SK-N-SH treated with all-trans-retinoic acid at 6 μM for 48 hours (cell line): ENCODE data around the gene CCNL2.

Experiments used
- ATAC-seq: fragments of 200-7000 bp; cut with Tn5 transposase; 3 replicates; pipeline ENCODE4 v1.9.1; 2020; ENCODE audit warnings: mild to moderate bottlenecking, moderate library complexity
- BACH2 ChIP-seq: fragments of 250-450 bp; sonication (Bioruptor Pico); IDR thresholded peaks from 2 replicates; pipeline ENCODE4 v1.9.0; 2021; ENCODE audit warnings: mild to moderate bottlenecking, borderline replicate concordance
- CSDC2 ChIP-seq: fragments of 250-450 bp; sonication (Bioruptor Pico); IDR thresholded peaks from 2 replicates; pipeline ENCODE4 v1.5.0; 2020; ENCODE audit warnings: mild to moderate bottlenecking, moderate library complexity
- ESRRG ChIP-seq: fragments of 250-450 bp; sonication (Bioruptor Pico); IDR thresholded peaks from 2 replicates; pipeline ENCODE4 v1.6.1; 2021; ENCODE audit warnings: mild to moderate bottlenecking
- GLIS3 ChIP-seq: fragments of 250-450 bp; sonication (Bioruptor Pico); IDR thresholded peaks from 2 replicates; pipeline ENCODE4 v1.5.0; 2020; ENCODE audit warnings: mild to moderate bottlenecking, moderate library complexity
- ISL1 ChIP-seq: fragments of 250-450 bp; sonication (Bioruptor Pico); IDR thresholded peaks from 2 replicates; pipeline ENCODE4 v2.1.2; 2022; ENCODE audit warnings: mild to moderate bottlenecking, moderate library complexity
- OSR1 ChIP-seq: fragments of 250-450 bp; sonication (Bioruptor Pico); IDR thresholded peaks from 2 replicates; pipeline ENCODE4 v1.8.0; 2022; ENCODE audit warnings: moderate library complexity, mild to moderate bottlenecking, inconsistent platforms
- PPARA ChIP-seq: fragments of 250-450 bp; sonication (Bioruptor Pico); IDR thresholded peaks from 2 replicates; pipeline ENCODE4 v1.5.0; 2020; ENCODE audit warnings: mild to moderate bottlenecking, borderline replicate concordance
- RARB ChIP-seq: fragments of 250-450 bp; sonication (Bioruptor Pico); IDR thresholded peaks from 2 replicates; pipeline ENCODE4 v1.8.0; 2021; ENCODE audit warnings: mild to moderate bottlenecking, moderate library complexity
- SNAI2 ChIP-seq: fragments of 250-450 bp; sonication (Bioruptor Pico); IDR thresholded peaks from 2 replicates; pipeline ENCODE4 v1.5.0; 2020; ENCODE audit warnings: mild to moderate bottlenecking, moderate library complexity
- TCF4 ChIP-seq: fragments of 250-450 bp; sonication (Bioruptor Pico); IDR thresholded peaks from 2 replicates; pipeline ENCODE4 v1.8.0; 2021; ENCODE audit warnings: mild to moderate bottlenecking, moderate library complexity, borderline replicate concordance
- TOX ChIP-seq: fragments of 250-450 bp; sonication (Bioruptor Pico); IDR thresholded peaks from 2 replicates; pipeline ENCODE4 v1.8.0; 2021; ENCODE audit warnings: mild to moderate bottlenecking, moderate library complexity, borderline replicate concordance
- ZC3H10 ChIP-seq: fragments of 250-450 bp; sonication (Bioruptor Pico); IDR thresholded peaks from 2 replicates; pipeline ENCODE4 v1.5.1; 2021; ENCODE audit warnings: mild to moderate bottlenecking, moderate library complexity
- ZFP30 ChIP-seq: fragments of 450-650 bp; formaldehyde crosslinking; IDR thresholded peaks from 2 replicates; pipeline ENCODE4 v1.5.0; 2022; ENCODE audit warnings: mild to moderate bottlenecking, moderate library complexity
- ZNF565 ChIP-seq: fragments of 450-650 bp; formaldehyde crosslinking; conservative IDR thresholded peaks from 2 replicates; pipeline ENCODE4 v1.5.0; 2020; ENCODE audit warnings: low read depth, mild to moderate bottlenecking, moderate library complexity
- ZNF70 ChIP-seq: fragments of 450-650 bp; formaldehyde crosslinking; IDR thresholded peaks from 2 replicates; pipeline ENCODE4 v1.5.0; 2020; ENCODE audit warnings: mild to moderate bottlenecking, moderate library complexity
- ZNF8 ChIP-seq: fragments of 450-650 bp; formaldehyde crosslinking; IDR thresholded peaks from 2 replicates; pipeline ENCODE4 v1.5.0; 2020; ENCODE audit warnings: mild to moderate bottlenecking, moderate library complexity
- TF ChIP-seq, protein P1 (sequence below): fragments of 250-450 bp; sonication (Bioruptor Pico); IDR thresholded peaks from 2 replicates; pipeline ENCODE4 v1.8.0; 2020; ENCODE audit warnings: mild to moderate bottlenecking, moderate library complexity, borderline replicate concordance
- TF ChIP-seq, protein P2 (sequence below): fragments of 250-450 bp; sonication (Bioruptor Pico); IDR thresholded peaks from 2 replicates; pipeline ENCODE4 v1.8.0; 2021; ENCODE audit warnings: low read depth, mild to moderate bottlenecking, moderate library complexity, borderline replicate concordance
- TF ChIP-seq, protein P3 (sequence below): fragments of 250-450 bp; sonication (Bioruptor Pico); IDR thresholded peaks from 2 replicates; pipeline ENCODE4 v1.5.0; 2020; ENCODE audit warnings: mild to moderate bottlenecking, moderate library complexity

CCNL2 gene

DNA sequence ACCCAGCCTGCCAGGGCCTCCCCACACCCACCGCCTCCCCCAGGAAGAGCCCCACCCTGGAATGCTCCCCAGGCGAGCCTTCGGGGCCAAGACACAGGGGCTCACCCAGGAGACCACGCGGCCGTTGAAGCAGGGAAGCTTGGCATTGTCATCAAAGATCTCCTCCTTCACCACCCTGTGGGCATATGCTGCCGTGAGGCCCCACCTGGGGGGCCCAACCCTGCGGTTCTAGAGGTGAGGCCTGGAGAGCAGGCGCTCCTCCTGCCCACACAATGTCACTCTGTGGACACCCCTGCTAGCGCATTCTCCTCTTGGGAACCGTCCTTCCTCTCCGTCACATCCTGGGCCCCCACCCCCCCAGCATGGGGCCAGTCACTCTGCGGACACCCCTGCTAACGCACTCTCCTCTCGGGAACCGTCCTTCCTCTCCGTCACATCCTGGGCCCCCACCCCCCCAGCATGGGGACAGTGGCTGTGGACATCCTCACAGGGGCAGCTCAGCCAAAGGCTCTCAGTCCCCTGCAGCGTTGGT is 56.5 kb downstream of the CCNL2 start:
- TF ChIP-seq, protein P1, sequence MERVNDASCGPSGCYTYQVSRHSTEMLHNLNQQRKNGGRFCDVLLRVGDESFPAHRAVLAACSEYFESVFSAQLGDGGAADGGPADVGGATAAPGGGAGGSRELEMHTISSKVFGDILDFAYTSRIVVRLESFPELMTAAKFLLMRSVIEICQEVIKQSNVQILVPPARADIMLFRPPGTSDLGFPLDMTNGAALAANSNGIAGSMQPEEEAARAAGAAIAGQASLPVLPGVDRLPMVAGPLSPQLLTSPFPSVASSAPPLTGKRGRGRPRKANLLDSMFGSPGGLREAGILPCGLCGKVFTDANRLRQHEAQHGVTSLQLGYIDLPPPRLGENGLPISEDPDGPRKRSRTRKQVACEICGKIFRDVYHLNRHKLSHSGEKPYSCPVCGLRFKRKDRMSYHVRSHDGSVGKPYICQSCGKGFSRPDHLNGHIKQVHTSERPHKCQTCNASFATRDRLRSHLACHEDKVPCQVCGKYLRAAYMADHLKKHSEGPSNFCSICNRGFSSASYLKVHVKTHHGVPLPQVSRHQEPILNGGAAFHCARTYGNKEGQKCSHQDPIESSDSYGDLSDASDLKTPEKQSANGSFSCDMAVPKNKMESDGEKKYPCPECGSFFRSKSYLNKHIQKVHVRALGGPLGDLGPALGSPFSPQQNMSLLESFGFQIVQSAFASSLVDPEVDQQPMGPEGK (CRISPR knock-in tag) = no peak
- no peak for TF ChIP-seq RARB (CRISPR knock-in tag)
- TF ChIP-seq GLIS3 (CRISPR knock-in tag) = no peak
- TF ChIP-seq OSR1 (CRISPR knock-in tag) = no peak
- TF ChIP-seq PPARA = no peak
- TF ChIP-seq, protein P2, sequence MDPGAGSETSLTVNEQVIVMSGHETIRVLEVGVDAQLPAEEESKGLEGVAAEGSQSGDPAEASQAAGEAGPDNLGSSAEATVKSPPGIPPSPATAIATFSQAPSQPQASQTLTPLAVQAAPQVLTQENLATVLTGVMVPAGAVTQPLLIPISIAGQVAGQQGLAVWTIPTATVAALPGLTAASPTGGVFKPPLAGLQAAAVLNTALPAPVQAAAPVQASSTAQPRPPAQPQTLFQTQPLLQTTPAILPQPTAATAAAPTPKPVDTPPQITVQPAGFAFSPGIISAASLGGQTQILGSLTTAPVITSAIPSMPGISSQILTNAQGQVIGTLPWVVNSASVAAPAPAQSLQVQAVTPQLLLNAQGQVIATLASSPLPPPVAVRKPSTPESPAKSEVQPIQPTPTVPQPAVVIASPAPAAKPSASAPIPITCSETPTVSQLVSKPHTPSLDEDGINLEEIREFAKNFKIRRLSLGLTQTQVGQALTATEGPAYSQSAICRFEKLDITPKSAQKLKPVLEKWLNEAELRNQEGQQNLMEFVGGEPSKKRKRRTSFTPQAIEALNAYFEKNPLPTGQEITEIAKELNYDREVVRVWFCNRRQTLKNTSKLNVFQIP (CRISPR knock-in tag) = no peak
- no peak for TF ChIP-seq ZNF8 (CRISPR knock-in tag)
- no peak for TF ChIP-seq TOX (CRISPR knock-in tag)
- TF ChIP-seq CSDC2 (CRISPR knock-in tag) = no peak
- no peak for TF ChIP-seq ZC3H10
- TF ChIP-seq ZNF70 (CRISPR knock-in tag) = no peak
- no peak for TF ChIP-seq ESRRG (CRISPR knock-in tag)
- TF ChIP-seq BACH2 (CRISPR knock-in tag) = no peak
- TF ChIP-seq, protein P3, sequence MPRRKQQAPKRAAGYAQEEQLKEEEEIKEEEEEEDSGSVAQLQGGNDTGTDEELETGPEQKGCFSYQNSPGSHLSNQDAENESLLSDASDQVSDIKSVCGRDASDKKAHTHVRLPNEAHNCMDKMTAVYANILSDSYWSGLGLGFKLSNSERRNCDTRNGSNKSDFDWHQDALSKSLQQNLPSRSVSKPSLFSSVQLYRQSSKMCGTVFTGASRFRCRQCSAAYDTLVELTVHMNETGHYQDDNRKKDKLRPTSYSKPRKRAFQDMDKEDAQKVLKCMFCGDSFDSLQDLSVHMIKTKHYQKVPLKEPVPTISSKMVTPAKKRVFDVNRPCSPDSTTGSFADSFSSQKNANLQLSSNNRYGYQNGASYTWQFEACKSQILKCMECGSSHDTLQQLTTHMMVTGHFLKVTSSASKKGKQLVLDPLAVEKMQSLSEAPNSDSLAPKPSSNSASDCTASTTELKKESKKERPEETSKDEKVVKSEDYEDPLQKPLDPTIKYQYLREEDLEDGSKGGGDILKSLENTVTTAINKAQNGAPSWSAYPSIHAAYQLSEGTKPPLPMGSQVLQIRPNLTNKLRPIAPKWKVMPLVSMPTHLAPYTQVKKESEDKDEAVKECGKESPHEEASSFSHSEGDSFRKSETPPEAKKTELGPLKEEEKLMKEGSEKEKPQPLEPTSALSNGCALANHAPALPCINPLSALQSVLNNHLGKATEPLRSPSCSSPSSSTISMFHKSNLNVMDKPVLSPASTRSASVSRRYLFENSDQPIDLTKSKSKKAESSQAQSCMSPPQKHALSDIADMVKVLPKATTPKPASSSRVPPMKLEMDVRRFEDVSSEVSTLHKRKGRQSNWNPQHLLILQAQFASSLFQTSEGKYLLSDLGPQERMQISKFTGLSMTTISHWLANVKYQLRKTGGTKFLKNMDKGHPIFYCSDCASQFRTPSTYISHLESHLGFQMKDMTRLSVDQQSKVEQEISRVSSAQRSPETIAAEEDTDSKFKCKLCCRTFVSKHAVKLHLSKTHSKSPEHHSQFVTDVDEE (CRISPR knock-in tag) = no peak
- no peak for TF ChIP-seq ZNF565 (CRISPR knock-in tag)
- ATAC-seq = no peak

DNA sequence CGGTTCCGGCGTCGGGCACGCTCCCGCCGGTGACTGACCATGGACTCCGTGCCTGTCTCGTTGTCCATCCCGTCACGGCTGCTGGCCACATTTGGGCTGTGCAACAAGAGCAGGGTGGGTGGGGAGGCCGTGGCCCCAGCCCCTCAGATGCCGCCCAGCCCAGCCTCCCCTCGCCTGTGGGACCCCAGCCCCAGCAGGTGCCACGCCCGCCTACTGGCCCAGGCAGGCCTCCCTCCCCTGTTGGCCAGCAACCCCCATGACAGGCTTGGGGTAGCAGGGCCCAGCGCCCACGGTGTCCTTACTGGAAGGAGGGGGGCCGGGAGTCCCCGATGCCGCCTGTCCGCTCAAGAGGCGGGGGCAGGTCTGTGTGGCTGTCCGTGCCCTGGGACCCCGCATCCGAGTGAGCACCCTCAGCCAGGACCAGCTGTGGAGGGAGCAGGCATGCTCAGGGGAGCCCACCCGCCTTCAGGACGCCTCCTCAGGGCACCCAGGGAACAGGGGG is 57.0 kb downstream of the CCNL2 start:
- ATAC-seq = no peak
- TF ChIP-seq OSR1 (CRISPR knock-in tag) = no peak
- no peak for TF ChIP-seq SNAI2 (CRISPR knock-in tag)
- TF ChIP-seq TCF4 (CRISPR knock-in tag) = no peak
- TF ChIP-seq ZFP30 (CRISPR knock-in tag) = no peak
- TF ChIP-seq ISL1 (CRISPR knock-in tag) = no peak
- no peak for TF ChIP-seq RARB (CRISPR knock-in tag)
- TF ChIP-seq, protein P1 (CRISPR knock-in tag) = no peak

DNA sequence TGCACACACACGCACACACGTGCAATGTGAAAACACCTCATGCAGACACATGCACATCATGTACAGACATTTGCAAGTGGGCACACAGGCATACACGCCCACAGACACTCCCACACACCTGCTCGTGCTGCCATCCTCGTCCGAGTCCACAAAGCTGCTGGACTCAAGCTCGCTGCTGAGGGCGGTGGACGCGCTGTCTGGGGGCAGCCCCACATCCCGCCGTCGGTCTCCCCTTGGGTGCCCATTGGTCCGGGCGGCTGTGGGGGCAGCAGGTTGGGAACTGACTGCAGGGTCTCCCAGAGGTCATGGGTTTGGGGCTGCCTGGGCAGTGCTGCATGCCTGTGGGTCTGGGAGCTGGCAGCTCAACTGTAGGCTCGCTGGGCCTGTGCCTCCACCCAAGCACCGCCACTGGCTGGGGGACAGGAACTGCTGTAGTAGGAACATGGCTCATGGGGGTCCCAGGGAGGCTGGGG is 57.5 kb downstream of the CCNL2 start:
- no peak for ATAC-seq
- TF ChIP-seq ZC3H10 (no peak), GLIS3 (CRISPR knock-in tag) (no peak), ISL1 (CRISPR knock-in tag) (no peak), OSR1 (CRISPR knock-in tag) (no peak), ZNF8 (CRISPR knock-in tag) (no peak), TOX (CRISPR knock-in tag) (no peak), ZNF565 (CRISPR knock-in tag) (no peak)
- TF ChIP-seq, protein P1 (CRISPR knock-in tag) = no peak
- TF ChIP-seq, protein P2 (CRISPR knock-in tag) = no peak
